HG03064 (cell line): ENCODE measurements around the gene CPSF7.
A peak's percentile ranks its signal among the peaks of the same experiment; 100 is the strongest.
"Not testable (repeated sequence)": the region's sequence is repeated elsewhere in the genome, so short reads cannot be mapped to it uniquely, and the experiment has no call there.

ENCODE experiments used
- ATAC-seq: cut with Tn5 transposase; IDR thresholded peaks from one replicate; pipeline ENCODE4 v1.9.1; 2021; ENCODE audit warnings: low read depth; ENCODE audit not compliant: unreplicated experiment

CPSF7 gene, protein sequence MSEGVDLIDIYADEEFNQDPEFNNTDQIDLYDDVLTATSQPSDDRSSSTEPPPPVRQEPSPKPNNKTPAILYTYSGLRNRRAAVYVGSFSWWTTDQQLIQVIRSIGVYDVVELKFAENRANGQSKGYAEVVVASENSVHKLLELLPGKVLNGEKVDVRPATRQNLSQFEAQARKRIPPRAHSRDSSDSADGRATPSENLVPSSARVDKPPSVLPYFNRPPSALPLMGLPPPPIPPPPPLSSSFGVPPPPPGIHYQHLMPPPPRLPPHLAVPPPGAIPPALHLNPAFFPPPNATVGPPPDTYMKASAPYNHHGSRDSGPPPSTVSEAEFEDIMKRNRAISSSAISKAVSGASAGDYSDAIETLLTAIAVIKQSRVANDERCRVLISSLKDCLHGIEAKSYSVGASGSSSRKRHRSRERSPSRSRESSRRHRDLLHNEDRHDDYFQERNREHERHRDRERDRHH

GRCh38 chr11:61429691-61430582 is at the start of gene CPSF7, which contains the start of gene SDHAF2:
CPSF7 (minus strand) TSS chr11:61429975; CDS start chr11:61429235, 740 bp downstream.
SDHAF2 (plus strand) TSS chr11:61430124; CDS start chr11:61430147, 23 bp downstream.
- peak; percentile 80 for ATAC-seq

DNA sequence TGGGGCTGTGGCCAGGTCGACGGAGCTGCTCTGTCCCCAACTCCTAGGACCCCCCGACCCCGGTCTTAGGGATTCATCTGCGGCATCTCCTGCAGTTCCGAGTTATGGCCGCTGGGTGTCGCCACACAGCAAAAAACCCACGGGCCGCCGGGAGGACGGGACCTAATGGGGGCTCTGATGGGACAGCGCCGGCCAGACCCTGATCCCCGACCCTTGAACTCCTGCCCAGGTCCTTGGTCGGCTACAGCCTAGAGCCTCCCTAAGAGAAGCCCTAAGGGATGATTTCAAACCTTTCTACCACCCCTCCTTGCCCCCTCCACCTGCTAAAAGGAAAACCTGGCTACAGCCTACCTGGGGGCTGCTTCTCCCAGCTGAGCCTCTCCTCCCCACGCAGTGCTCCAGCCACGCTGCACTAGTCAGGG is 48.0 kb upstream of the CPSF7 start:
- ATAC-seq, result no peak

GRCh38 chr11:61477126-61477525 is 47.4 kb upstream of the CPSF7 start:
- no peak for ATAC-seq

GRCh38 chr11:61476371-61476770 is 46.6 kb upstream of the CPSF7 start:
- no peak for ATAC-seq

DNA sequence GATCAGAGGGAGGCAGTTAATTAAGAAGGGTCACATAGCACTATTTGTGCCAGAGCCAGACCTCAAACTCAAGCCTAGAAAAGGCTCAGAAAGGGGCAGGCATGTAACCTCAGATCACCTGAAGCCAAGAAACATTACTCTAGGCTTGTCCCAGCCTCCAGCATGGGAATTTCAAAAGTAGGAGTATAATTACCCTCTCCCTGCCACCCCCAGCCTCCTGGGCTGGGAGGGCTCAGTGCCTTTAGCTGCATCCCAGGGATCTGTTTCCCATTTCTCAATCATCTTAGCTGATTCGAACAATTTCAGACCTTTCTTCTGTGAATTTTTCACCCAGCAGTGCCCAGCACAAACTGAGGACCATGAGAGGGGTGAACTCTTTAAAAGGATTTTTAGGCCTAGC is 45.7 kb upstream of the CPSF7 start:
- no peak for ATAC-seq

DNA sequence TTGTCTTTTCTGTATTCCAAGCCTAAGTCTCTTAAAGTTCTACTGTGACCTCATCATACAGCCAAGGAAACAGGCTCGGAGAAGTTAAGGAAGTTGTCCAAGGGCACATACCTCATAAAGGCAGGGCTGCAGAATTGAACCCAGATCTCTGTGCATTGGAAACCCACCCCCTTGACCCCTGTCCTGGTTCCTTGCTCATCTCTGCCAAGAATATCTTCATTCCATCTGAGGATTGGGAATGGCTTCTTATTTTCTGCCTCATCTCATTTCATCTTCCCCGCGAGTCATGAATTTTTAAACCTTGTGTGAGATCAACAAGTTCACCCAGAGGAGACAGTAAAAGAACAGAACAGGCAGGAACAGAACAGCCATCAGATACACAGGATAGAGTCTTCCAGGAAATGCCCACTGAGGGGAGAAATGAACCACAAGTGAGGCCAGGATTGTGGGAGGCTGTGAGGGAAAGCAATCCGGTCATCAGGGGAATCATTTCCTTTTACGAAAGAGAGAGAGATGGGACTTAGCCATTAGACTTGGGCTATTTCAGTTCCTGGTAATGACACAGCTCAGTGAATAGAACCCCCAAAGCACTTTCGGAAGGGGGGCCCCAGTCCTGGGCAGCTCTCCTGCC is 44.4 kb upstream of the CPSF7 start:
- ATAC-seq, result no peak

GRCh38 chr11:61473370-61474012 is 43.7 kb upstream of the CPSF7 start:
- ATAC-seq, result no peak

GRCh38 chr11:61472868-61473267 is 43.1 kb upstream of the CPSF7 start:
- no peak for ATAC-seq

DNA sequence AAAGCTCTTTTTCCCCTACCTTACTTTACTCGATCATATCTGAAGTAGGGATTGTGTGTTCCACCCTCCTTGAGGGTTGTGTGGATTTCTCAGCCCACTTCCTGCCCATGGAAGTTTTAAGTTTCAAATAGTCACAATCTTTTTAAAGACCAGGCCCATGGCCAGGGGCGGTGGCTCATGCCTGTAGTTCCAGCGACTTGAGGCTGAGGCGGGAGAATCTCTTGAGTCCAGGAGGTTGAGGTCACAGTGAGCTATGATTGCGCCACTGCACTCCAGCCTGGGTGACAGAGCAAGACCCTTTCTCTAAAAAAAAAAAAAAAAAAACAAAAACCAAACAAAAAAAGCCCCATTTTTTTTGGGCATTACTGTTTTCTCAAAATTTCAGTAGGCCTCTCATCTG is 42.5 kb upstream of the CPSF7 start:
- no peak for ATAC-seq

DNA sequence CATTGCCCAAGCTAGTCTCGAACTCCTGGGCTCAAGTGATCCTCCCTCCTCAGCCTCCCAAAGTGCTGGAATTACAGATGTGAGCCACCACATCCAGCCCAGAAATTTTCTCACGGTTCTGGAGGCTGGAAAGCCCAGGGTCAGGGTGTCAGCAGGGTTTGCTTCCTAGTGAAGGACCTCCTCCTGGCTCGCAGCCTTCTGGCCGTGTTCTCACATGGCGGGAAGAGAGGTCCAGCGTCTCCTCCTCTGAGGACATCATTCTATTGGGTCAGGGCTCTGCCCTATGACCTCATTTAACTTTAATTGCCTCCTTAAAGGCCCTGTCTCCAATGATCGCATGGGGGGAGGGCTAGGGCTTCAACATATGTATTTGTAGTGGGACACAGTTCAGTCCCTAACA is 38.2 kb upstream of the CPSF7 start:
- no peak for ATAC-seq

DNA sequence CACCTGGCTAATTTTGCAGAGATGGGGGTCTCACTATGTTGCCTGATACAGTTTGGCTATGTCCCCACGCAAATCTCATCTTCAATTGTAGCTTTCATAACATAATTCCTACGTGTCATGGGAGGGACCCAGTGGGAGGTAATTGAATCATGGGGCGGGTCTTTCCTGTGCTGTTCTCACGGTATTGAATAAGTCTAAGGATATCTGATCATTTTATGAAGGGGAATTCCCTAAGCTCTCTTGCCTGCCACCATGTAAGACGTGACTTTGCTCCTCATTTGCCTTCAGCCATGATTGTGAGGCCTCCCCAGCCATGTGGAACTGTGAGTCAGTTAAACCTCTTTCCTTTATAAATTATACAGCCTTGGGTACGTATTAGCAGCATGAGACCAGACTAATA is 37.8 kb upstream of the CPSF7 start:
- ATAC-seq, result not testable (repeated sequence)

DNA sequence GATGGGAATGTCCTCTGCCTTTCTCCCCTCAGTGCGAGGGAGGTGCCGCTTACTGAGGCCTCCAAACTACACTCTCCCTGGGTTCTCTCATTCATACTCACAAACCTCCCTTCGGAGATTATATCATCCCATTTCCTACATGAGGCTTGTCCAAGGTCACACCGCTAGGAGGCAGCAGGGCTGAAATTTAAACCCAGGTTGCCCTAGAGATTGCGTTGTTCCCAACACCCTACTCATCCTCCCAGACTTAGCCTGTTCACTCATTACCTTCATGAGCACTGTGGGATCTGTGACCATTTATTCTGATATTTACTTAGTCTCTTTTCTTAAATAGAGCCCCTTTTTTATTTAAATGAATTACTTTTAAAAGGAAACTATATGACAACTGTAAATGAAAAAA is 31.2 kb upstream of the CPSF7 start:
- ATAC-seq, result no peak

- no peak for ATAC-seq
Measured at GRCh38 chr11:61460474-61460881, 30.7 kb upstream of the CPSF7 start.

DNA sequence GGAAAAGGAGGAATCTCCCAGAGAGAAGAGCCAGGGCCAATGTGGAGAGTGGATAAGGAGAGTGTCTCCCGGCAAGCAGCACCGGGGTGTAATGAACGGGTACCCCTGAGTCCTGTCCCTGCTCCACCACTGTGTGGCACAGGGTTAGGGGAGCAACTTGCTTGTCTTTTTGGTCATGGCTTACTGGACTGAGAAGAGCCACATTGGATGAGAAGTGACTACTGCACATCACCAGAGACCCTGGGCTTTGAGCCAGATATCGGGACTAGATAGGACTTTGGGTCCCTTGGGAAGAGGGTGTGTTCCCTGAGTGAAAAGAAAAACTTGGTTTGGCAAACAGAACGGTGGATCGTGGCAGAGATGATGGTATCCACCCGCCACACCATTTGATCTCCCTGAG is 24.7 kb upstream of the CPSF7 start:
- no peak for ATAC-seq

GRCh38 chr11:61453695-61454094 is 23.9 kb upstream of the CPSF7 start:
- no peak for ATAC-seq

DNA sequence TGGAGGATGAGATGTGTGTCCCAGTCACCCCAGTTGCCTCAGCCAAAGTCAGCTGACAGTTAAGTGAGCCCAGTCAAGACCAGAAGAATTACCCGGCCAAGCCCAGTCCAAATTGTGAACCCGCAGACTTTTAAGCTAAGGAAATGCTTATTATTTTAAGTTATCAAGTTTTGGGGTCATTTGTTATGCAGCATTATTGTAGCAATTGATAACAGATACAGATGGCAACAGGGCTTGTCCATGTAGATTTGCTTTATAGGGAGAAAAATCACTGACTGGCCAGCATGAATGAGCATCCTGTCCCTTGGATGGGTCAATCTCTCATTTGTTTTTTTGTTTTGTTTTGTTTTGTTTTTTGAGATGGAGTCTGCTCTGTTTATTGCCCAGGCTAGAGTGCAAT is 23.1 kb upstream of the CPSF7 start:
- ATAC-seq, result no peak

DNA sequence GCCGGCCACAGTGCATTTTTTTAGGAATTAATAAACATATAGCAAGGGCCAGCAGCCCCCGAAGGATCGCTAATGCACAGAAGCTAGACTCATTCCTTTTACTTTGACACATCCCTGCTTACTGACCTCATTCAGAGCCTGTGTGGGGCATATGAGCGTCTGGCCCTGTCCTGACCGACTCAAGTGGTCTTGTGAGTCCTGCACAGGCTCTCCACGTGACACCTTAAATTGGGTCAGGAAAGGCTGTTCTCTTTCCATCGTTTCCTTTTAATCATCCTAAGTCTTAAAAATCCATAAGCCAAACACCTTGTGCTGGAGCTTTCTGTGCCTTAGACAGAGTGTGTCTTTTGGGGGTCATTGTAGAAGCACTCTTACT is 18.8 kb upstream of the CPSF7 start:
- ATAC-seq, result no peak

- no peak for ATAC-seq
Measured at GRCh38 chr11:61447601-61448551, 18.1 kb upstream of the CPSF7 start.

GRCh38 chr11:61446211-61446651 is 16.5 kb upstream of the CPSF7 start:
- ATAC-seq, result no peak
